K562 (cell line): ENCODE measurements around the gene PTGER2. TPM values are rescaled to one million over a fixed set of nuclear protein-coding genes. Genes with fewer than 3 reads are reported as not detected.

Experiments used
- ATAC-seq: fragments of 200-7000 bp; cut with Tn5 transposase; 3 replicates; pipeline ENCODE4 v1.9.1; 2020; ENCODE audit warnings: moderate library complexity
- BruUV-seq: library from RNA; stranded (reverse); fragments of 400-500 nt; replicated peaks from 2 replicates; lab custom pipeline; 2021; lab: Mats Ljungman, UMichigan
- CTCF ChIA-PET: fragments of 300-600 bp; formaldehyde crosslinking; extraction: SDS; loops from one replicate; lab custom pipeline; 2021; ENCODE audit warnings: low intra/inter-chr PET ratio; lab: Yijun Ruan, JAX
- POLR2A ChIA-PET: fragments of 300-600, 350-650 bp; sonication (Branson Sonifier 250); formaldehyde crosslinking; extraction: SDS; loops from one replicate; lab custom pipeline; 2021; ENCODE audit warnings: antibody characterized with exemption, inconsistent platforms; lab: Yijun Ruan, JAX
- DNase-seq, 4 experiments: peaks; one replicate each; pipeline versions ENCODE4 v3.0.0 to v3.0.0-alpha.2; 2011 to 2018; ENCODE audit warnings: low spot score in 3 of 4, mixed read lengths in 3 of 4; ENCODE audit errors: extremely low read depth in 1 of 4
- FAIRE-seq: peaks from 2 replicates; lab custom pipeline; 2011; peaks lifted over from hg19 to GRCh38; lab: Jason Lieb, UNC
- H2AFZ ChIP-seq: 2 replicates; pipeline ENCODE4 v1.6.0; 2011; ENCODE audit warnings: low read depth, low read length, control low read depth, inconsistent platforms
- H3K27ac ChIP-seq: fragments of 200-600 bp; 3 replicates; pipeline ENCODE4 v1.8.0; 2011; ENCODE audit warnings: low read depth, mild to moderate bottlenecking, control low read depth, inconsistent platforms, low read length, moderate library complexity, mixed read lengths; ENCODE audit errors: extremely low read depth
- H3K27me3 ChIP-seq, 2 experiments: fragments of 300-600 bp in 1 of 2; 2 replicates in 1 of 2; 3 replicates in 1 of 2; pipeline versions ENCODE4 v1.6.0 to v1.8.0; 2011; ENCODE audit warnings: inconsistent platforms in 2 of 2, low read length in 2 of 2, mild to moderate bottlenecking in 1 of 2, mixed read lengths in 1 of 2, moderate library complexity in 1 of 2; ENCODE audit not compliant: control insufficient read depth in 2 of 2, insufficient read depth in 2 of 2
- H3K36me3 ChIP-seq: fragments of 300-600 bp; 3 replicates; pipeline ENCODE4 v1.8.0; 2011; ENCODE audit warnings: mild to moderate bottlenecking, low read length, inconsistent platforms; ENCODE audit not compliant: control insufficient read depth, insufficient read depth
- H3K4me1 ChIP-seq, 2 experiments: fragments of 200-600 bp in 1 of 2; replicated peaks in 1 of 2; 2 replicates in 1 of 2; 3 replicates in 1 of 2; pipeline versions ENCODE4 v1.5.1 to v1.8.0; 2011; ENCODE audit warnings: inconsistent platforms in 2 of 2, low read length in 2 of 2, mild to moderate bottlenecking in 1 of 2, mixed read lengths in 1 of 2, moderate library complexity in 1 of 2; ENCODE audit not compliant: control insufficient read depth in 2 of 2, insufficient read depth in 2 of 2
- H3K4me2 ChIP-seq: 2 replicates; pipeline ENCODE4 v1.6.1; 2011; ENCODE audit warnings: low read length, control low read depth, inconsistent platforms, mixed read lengths; ENCODE audit not compliant: insufficient read depth
- H3K4me3 ChIP-seq: fragments of 200-600 bp; sonication (generic), shearing (Covaris generic); 2 replicates; pipeline ENCODE4 v1.5.1; 2016; ENCODE audit warnings: control low read depth, inconsistent platforms
- H3K79me2 ChIP-seq: fragments of 200-600 bp; 3 replicates; pipeline ENCODE4 v1.8.0; 2011; ENCODE audit warnings: low read length, inconsistent platforms; ENCODE audit not compliant: control insufficient read depth, insufficient read depth
- H3K9ac ChIP-seq, 2 experiments: 2 replicates each; pipeline versions ENCODE4 v1.6.0 to v1.6.1; 2011; ENCODE audit warnings: low read depth in 2 of 2, low read length in 2 of 2, control low read depth in 1 of 2, inconsistent platforms in 1 of 2, mild to moderate bottlenecking in 1 of 2, mixed read lengths in 1 of 2; ENCODE audit not compliant: insufficient read depth in 1 of 2
- H3K9me1 ChIP-seq: one replicate; pipeline ENCODE4 v1.6.0; 2011; ENCODE audit warnings: inconsistent platforms, mild to moderate bottlenecking, low read length, moderate library complexity; ENCODE audit not compliant: control insufficient read depth, insufficient read depth
- H3K9me3 ChIP-seq: replicated peaks from 2 replicates; pipeline ENCODE4 v1.5.1; 2011; ENCODE audit warnings: low read depth, low read length, inconsistent platforms; ENCODE audit not compliant: control insufficient read depth, insufficient read depth
- H4K20me1 ChIP-seq: replicated peaks from 2 replicates; pipeline ENCODE4 v1.6.1; 2011; ENCODE audit warnings: low read length, inconsistent platforms, mixed read lengths; ENCODE audit not compliant: control insufficient read depth, insufficient read depth
- CAMTA2 ChIP-seq: fragments of 250-450 bp; sonication (Bioruptor Pico); conservative IDR thresholded peaks from 2 replicates; pipeline ENCODE4 v1.5.1; 2022
- CBX1 ChIP-seq: sonication (generic); IDR thresholded peaks from 2 replicates; pipeline ENCODE4 v1.6.1; 2016; ENCODE audit warnings: antibody characterized with exemption, low read depth, mild to moderate bottlenecking
- CSDE1 ChIP-seq, 2 experiments: fragments of 450-650 bp; IDR thresholded peaks; 2 replicates each; pipeline ENCODE4 v1.6.1; 2016; ENCODE audit warnings: mild to moderate bottlenecking in 1 of 2
- JUNB ChIP-seq: fragments of 450-650 bp; formaldehyde crosslinking; conservative IDR thresholded peaks from 2 replicates; pipeline ENCODE4 v1.4.0; 2020; ENCODE audit warnings: mild to moderate bottlenecking
- RAD51 ChIP-seq: fragments of 450-650 bp; IDR thresholded peaks from 2 replicates; pipeline ENCODE4 v1.7.1; 2016; ENCODE audit warnings: low read depth, mild to moderate bottlenecking, borderline replicate concordance
- SMC3 ChIP-seq: conservative IDR thresholded peaks from 2 replicates; pipeline ENCODE4 v1.6.1; 2011; ENCODE audit warnings: low read depth, low read length, improper control_type of control experiment; ENCODE audit not compliant: insufficient read depth
- SNIP1 ChIP-seq: fragments of 450-650 bp; IDR thresholded peaks from 2 replicates; pipeline ENCODE4 v1.7.1; 2017; ENCODE audit warnings: low read depth, mild to moderate bottlenecking
- TARDBP ChIP-seq: fragments of 450-650 bp; IDR thresholded peaks from 2 replicates; pipeline ENCODE4 v1.6.1; 2016
- ZNF274 ChIP-seq: IDR thresholded peaks from 2 replicates; pipeline ENCODE4 v1.6.1; 2011; ENCODE audit warnings: low read depth, mild to moderate bottlenecking, low read length, moderate library complexity, borderline replicate concordance
- ZNF644 ChIP-seq: fragments of 200-800 bp; sonication (Bioruptor generic); IDR thresholded peaks from 2 replicates; pipeline ENCODE4 v1.6.1; 2016; ENCODE audit warnings: low read depth, missing genetic modification characterization, missing compliant biosample characterization
- WGBS: fragments of 100-300 bp; shearing (Covaris generic); methylation state at CpG from one replicate; pipeline ENCODE4 v1.1.6; 2016; ENCODE audit warnings: low coverage, mixed read lengths; ENCODE audit not compliant: insufficient coverage; ENCODE audit errors: missing lambda C conversion rate; 5-methylcytosine and 5-hydroxymethylcytosine counted together
- in situ Hi-C: fragments of 300-500 bp; cut with MboI; formaldehyde crosslinking; loops from 4 replicates; pipeline ENCODE4 v1.15.0; 2018; ENCODE audit warnings: inconsistent platforms, mixed read lengths
- intact Hi-C: fragments of 100-400 bp; cut with micrococcal nuclease; formaldehyde crosslinking; loops from 2 replicates; pipeline ENCODE4 v1.14.2; 2022
- polyA plus RNA-seq, 8 experiments: library from polyadenylated mRNA; depleted of rRNA in 4 of 8; stranded (reverse) in 5 of 8; unstranded in 3 of 8; fragments of >200 nt; fragmentation: Nextera tagmentation in 2 of 8; fragmentation: Illumina TruSeq in 1 of 8; extraction: Ambion mirVana in 2 of 8; extraction: Trizol in 1 of 8; gene quantifications; 2 replicates each; pipeline versions ENCODE4 v1.2.1 to v1.2.3, GENCODE V29; 2011 to 2014; ENCODE audit warnings: inconsistent platforms in 1 of 8, missing spikeins in 1 of 8
- total RNA-seq, 7 experiments: library from RNA; depleted of rRNA in 6 of 7; stranded (reverse); fragments of >200 nt in 6 of 7; fragmentation: Illumina TruSeq in 2 of 7; extraction: Trizol in 2 of 7; gene quantifications; 2 replicates each; pipeline versions ENCODE4 v1.2.1 to v1.2.3, GENCODE V29; 2011 to 2021; ENCODE audit warnings: low replicate concordance in 1 of 7
- TF ChIP-seq, protein P1 (sequence below): fragments of 450-650 bp; IDR thresholded peaks from 2 replicates; pipeline ENCODE4 v1.7.1; 2018; ENCODE audit warnings: mild to moderate bottlenecking, low read depth; ENCODE audit not compliant: partially characterized antibody
- TF ChIP-seq, protein P2 (sequence below), 2 experiments: IDR thresholded peaks; 2 replicates each; pipeline ENCODE4 v1.6.1; 2011; ENCODE audit warnings: borderline replicate concordance in 1 of 2, control low read depth in 1 of 2, low read depth in 1 of 2, low read length in 1 of 2, mild to moderate bottlenecking in 1 of 2, mixed read lengths in 1 of 2, moderate library complexity in 1 of 2; ENCODE audit not compliant: insufficient read depth in 1 of 2, insufficient read length in 1 of 2, poor library complexity in 1 of 2, severe bottlenecking in 1 of 2; ENCODE audit errors: extremely low read depth in 1 of 2
- TF ChIP-seq, protein P3 (sequence below): fragments of 150-350 bp; IDR thresholded peaks from 2 replicates; pipeline ENCODE4 v1.6.1; 2014; ENCODE audit warnings: low read depth, mild to moderate bottlenecking, low read length, borderline replicate concordance
- TF ChIP-seq, protein P4 (sequence below): fragments of 450-650 bp; IDR thresholded peaks from 2 replicates; pipeline ENCODE4 v1.6.1; 2017; ENCODE audit warnings: antibody characterized with exemption

PTGER2 gene
- total and polyA plus RNA-seq, 9 of the 15 experiments (the other 6 are each of a cell fraction or from before 2014, with no cell fraction given), result not detected

DNA sequence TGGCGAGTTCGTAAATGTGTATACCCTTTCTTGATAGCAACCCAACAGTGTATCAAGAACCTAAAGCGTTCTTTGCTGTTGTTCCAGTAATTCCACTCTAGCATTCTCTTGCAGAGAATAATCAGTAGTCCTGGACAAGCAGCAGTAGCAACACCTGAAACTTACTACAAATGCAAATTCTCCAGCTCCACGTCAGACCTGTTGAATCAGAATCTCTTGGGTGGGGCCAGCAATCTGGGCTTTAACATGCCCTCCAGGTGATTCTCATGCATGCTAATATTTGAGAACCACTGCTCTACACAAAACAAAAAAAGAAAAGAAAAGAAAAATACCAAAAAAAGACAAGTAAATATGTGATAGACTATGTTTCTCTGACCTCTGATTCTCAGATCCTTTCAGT is 36.6 kb upstream of the PTGER2 start:
- CTCF ChIA-PET, result no interaction called here
- Histone ChIP-seq H3K79me2 (no peaks in the 10 kb centered on the region), H3K9ac (no peak overlapping the region)
- intact Hi-C loops, result loop anchor here (10.0 kb wide), 1 partner anchor 283 kb away; no protein-coding TSS in a partner anchor
- TF ChIP-seq, protein P1, sequence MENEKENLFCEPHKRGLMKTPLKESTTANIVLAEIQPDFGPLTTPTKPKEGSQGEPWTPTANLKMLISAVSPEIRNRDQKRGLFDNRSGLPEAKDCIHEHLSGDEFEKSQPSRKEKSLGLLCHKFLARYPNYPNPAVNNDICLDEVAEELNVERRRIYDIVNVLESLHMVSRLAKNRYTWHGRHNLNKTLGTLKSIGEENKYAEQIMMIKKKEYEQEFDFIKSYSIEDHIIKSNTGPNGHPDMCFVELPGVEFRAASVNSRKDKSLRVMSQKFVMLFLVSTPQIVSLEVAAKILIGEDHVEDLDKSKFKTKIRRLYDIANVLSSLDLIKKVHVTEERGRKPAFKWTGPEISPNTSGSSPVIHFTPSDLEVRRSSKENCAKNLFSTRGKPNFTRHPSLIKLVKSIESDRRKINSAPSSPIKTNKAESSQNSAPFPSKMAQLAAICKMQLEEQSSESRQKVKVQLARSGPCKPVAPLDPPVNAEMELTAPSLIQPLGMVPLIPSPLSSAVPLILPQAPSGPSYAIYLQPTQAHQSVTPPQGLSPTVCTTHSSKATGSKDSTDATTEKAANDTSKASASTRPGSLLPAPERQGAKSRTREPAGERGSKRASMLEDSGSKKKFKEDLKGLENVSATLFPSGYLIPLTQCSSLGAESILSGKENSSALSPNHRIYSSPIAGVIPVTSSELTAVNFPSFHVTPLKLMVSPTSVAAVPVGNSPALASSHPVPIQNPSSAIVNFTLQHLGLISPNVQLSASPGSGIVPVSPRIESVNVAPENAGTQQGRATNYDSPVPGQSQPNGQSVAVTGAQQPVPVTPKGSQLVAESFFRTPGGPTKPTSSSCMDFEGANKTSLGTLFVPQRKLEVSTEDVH, result no peak
- TF ChIP-seq, protein P2, sequence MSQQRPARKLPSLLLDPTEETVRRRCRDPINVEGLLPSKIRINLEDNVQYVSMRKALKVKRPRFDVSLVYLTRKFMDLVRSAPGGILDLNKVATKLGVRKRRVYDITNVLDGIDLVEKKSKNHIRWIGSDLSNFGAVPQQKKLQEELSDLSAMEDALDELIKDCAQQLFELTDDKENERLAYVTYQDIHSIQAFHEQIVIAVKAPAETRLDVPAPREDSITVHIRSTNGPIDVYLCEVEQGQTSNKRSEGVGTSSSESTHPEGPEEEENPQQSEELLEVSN (IDR thresholded peaks at IDR 0.05; ENCODE audit: borderline replicate concordance in 1 of 2, extremely low read depth in 1 of 2, insufficient read depth in 1 of 2, insufficient read length in 1 of 2, low read depth in 1 of 2, low read length in 1 of 2, poor library complexity in 1 of 2, severe bottlenecking in 1 of 2), result no peak
- TF ChIP-seq SNIP1 (no peak), ZNF274 (no peak), CAMTA2 (CRISPR knock-in tag) (no peak), TARDBP (no peak), JUNB (no peak), CSDE1 (IDR thresholded peaks at IDR 0.05) (no peak), RAD51 (no peak), SMC3 (no peak), CBX1 (no peak), ZNF644 (tag) (no peak)
- TF ChIP-seq, protein P3, sequence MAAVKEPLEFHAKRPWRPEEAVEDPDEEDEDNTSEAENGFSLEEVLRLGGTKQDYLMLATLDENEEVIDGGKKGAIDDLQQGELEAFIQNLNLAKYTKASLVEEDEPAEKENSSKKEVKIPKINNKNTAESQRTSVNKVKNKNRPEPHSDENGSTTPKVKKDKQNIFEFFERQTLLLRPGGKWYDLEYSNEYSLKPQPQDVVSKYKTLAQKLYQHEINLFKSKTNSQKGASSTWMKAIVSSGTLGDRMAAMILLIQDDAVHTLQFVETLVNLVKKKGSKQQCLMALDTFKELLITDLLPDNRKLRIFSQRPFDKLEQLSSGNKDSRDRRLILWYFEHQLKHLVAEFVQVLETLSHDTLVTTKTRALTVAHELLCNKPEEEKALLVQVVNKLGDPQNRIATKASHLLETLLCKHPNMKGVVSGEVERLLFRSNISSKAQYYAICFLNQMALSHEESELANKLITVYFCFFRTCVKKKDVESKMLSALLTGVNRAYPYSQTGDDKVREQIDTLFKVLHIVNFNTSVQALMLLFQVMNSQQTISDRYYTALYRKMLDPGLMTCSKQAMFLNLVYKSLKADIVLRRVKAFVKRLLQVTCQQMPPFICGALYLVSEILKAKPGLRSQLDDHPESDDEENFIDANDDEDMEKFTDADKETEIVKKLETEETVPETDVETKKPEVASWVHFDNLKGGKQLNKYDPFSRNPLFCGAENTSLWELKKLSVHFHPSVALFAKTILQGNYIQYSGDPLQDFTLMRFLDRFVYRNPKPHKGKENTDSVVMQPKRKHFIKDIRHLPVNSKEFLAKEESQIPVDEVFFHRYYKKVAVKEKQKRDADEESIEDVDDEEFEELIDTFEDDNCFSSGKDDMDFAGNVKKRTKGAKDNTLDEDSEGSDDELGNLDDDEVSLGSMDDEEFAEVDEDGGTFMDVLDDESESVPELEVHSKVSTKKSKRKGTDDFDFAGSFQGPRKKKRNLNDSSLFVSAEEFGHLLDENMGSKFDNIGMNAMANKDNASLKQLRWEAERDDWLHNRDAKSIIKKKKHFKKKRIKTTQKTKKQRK, result no peak
- TF ChIP-seq, protein P4, sequence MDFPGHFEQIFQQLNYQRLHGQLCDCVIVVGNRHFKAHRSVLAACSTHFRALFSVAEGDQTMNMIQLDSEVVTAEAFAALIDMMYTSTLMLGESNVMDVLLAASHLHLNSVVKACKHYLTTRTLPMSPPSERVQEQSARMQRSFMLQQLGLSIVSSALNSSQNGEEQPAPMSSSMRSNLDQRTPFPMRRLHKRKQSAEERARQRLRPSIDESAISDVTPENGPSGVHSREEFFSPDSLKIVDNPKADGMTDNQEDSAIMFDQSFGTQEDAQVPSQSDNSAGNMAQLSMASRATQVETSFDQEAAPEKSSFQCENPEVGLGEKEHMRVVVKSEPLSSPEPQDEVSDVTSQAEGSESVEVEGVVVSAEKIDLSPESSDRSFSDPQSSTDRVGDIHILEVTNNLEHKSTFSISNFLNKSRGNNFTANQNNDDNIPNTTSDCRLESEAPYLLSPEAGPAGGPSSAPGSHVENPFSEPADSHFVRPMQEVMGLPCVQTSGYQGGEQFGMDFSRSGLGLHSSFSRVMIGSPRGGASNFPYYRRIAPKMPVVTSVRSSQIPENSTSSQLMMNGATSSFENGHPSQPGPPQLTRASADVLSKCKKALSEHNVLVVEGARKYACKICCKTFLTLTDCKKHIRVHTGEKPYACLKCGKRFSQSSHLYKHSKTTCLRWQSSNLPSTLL, result no peak
- TF ChIP-seq, all 486 proteins: peak for 0
- Histone ChIP-seq H3K27me3 (peaks cover 0 to 6% of the 10 kb centered on the region in 2 experiments; a peak in 1 of 5 replicates), H3K4me3 (no peak overlapping the region), H2AFZ (no peak overlapping the region), H4K20me1 (no peaks in the 10 kb centered on the region), H3K9me3 (no peaks in the 10 kb centered on the region), H3K27ac (no peak overlapping the region), H3K36me3 (no peaks in the 10 kb centered on the region), H3K9me1 (no peaks in the 10 kb centered on the region), H3K4me2 (no peak overlapping the region), H3K4me1 (no peaks in the 10 kb centered on the region)
- WGBS, result 0% methylated on average over 4 of the region's 4 CpGs
- FAIRE-seq (no peak), DNase-seq (no peak), ATAC-seq (no peak)
- BruUV-seq, result no TSS peak
- POLR2A ChIA-PET, result no interaction called here
- in situ Hi-C loops, result loop anchor here (25.0 kb wide), 1 partner anchor 560 kb away; no protein-coding TSS in a partner anchor
